HG02642 (cell line): ENCODE measurements around the gene PML.
"Not testable (repeated sequence)": the region's sequence is repeated elsewhere in the genome, so short reads cannot be mapped to it uniquely, and the experiment has no call there.

Source experiments
- ATAC-seq: cut with Tn5 transposase; IDR thresholded peaks from one replicate; pipeline ENCODE4 v1.9.1; 2021; ENCODE audit warnings: mild to moderate bottlenecking; ENCODE audit not compliant: unreplicated experiment, poor library complexity

The PML gene

DNA sequence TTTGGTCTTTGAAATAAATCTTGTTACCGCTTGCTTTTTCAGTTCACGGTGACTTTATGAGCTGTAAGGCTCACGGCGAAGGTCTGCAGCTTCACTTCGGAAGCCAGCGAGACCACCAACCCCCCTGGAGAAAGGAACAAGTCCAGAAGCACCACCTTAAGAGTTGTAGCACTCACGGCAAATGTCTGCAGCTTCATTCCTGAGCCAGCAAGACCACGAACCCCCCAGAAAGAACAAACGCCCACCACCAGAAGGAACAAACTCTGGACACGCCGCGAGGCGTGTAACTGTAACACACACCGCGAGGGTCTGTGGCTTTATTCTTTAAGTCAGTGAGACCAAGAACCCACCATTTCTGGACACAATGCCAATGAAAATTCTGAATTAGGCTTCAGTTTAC is 59.0 kb downstream of the PML start:
- no peak for ATAC-seq

- ATAC-seq, result no peak
These were observed 59.5 kb downstream of the PML start for GRCh38 chr15:74053941-74054529.

DNA sequence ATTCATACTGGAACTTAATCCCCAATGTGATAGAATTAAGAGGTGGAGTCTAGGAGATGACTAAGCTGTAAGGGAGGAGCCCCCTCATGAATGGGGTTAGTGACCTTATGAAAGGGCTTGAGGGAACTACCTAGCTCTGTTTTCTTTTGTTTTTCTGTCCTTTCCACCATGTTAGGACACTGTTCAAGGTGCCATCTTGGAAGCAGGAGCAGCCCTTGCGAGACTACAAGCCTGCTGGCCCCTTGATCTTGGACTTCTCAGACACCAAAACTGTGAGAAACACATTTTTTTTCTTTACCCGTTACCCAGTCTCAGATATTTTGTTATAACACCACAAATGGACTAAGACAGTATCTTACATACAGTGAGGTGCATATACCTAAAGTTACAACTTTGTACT is 61.3 kb downstream of the PML start:
- ATAC-seq, result no peak

DNA sequence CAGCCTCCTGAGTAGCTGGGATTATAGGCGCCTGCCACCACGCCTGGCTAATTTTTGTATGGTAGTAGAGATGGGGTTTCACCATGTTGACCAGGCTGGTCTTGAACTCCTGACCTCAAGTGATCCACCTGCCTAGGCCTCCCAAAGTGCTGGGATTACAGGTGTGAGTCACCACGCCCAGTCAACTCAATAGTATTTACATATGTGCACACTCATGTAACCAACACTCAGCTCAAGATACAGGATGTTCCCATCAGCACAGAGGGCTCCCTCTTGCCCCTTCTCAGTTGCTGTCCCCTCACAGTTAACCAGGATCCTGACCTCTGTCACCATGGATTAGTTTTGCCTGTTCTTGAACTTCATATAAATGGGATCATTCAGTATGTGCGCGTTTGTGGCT is 61.8 kb downstream of the PML start:
- ATAC-seq, result not testable (repeated sequence)

GRCh38 chr15:74059050-74059833 is 64.7 kb downstream of the PML start:
- ATAC-seq, result not testable (repeated sequence)

DNA sequence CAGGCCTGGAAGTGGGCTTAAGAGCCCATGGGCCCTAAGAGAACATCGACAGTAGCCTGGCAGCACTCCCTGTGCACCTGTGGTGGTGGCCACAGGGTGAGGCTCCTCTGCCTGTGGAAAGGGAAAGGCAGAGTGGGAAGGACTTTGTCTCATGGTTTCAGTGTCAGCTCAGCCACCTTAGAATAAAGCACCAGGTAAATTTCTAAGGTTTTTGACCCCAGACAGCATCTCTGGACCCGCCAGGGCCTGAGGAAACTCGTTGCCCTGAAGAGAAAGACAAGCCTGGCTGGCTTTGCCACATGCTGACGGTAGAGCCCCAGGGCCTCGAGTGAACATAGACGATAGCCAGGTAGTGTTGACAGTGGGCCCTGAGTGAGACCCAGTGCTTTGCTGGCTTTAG is 65.7 kb downstream of the PML start:
- no peak for ATAC-seq

DNA sequence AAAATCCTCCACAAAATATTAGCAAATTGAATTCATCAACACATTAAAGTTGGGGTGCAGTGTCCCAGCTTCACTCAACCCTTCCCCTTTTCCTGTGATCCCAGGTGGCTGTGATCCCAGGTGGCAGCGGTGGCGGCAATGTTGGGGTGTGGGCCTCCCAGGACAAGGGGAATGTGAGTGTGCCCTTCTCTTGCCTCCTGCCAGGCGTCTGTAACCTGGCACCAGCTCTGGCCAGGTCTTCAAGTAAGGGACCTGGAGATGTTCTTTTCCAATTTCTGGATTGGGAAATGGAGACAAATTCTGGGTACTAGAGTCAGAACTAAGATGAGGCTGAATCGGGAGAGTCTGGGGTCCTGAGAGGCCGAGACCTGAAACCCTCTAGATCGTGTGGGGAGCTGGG is 67.7 kb downstream of the PML start:
- no peak for ATAC-seq

DNA sequence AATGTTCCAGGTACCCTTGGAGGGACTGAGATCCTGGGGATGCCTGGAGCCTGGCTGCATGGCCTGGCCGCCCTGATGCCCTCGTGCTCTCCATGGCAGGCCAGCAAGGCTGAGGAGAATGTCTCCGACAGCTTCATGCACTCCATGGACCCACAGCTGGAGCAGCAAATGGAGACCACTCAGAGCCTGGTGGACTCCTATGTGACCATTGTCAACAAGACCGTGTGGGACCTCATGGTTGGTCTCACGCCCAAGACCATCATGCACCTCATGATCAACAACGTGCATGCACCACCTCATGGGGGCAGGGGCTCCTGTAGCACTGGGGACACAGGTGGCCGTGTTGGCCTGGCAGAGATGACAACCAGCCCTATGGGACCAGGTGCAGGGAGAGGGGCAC is 68.2 kb downstream of the PML start:
- no peak for ATAC-seq

GRCh38 chr15:74063425-74064146 is 69.1 kb downstream of the PML start:
- not testable (repeated sequence) for ATAC-seq

GRCh38 chr15:74064183-74064582 is 69.7 kb downstream of the PML start:
- not testable (repeated sequence) for ATAC-seq

DNA sequence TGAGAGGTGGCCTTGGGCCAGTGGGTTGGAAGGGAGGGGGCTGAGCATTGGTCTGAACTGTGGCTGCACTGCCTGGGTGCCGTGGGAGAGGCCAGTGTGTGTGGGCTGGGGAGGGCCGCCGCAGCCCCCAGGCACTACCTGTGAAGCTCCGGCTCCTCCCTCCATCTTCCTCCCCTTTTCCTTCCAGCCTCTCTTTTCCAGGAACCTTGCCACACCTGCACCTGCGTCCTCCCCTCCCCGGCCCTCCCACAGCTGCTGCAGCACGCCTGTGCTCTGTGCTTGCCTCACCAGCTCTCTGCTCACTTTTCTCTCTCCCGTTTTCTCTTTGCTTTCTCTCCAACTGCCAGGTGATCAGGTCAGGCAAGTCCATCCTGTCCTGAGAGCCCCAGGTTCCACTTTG is 70.3 kb downstream of the PML start:
- not testable (repeated sequence) for ATAC-seq

- peak; percentile 77 for ATAC-seq
These were observed 71.3 kb downstream of the PML start for GRCh38 chr15:74065684-74066411.

GRCh38 chr15:74071645-74072044 is 77.1 kb downstream of the PML start:
- not testable (repeated sequence) for ATAC-seq

GRCh38 chr15:74072132-74072531 is 77.6 kb downstream of the PML start:
- ATAC-seq, result not testable (repeated sequence)

DNA sequence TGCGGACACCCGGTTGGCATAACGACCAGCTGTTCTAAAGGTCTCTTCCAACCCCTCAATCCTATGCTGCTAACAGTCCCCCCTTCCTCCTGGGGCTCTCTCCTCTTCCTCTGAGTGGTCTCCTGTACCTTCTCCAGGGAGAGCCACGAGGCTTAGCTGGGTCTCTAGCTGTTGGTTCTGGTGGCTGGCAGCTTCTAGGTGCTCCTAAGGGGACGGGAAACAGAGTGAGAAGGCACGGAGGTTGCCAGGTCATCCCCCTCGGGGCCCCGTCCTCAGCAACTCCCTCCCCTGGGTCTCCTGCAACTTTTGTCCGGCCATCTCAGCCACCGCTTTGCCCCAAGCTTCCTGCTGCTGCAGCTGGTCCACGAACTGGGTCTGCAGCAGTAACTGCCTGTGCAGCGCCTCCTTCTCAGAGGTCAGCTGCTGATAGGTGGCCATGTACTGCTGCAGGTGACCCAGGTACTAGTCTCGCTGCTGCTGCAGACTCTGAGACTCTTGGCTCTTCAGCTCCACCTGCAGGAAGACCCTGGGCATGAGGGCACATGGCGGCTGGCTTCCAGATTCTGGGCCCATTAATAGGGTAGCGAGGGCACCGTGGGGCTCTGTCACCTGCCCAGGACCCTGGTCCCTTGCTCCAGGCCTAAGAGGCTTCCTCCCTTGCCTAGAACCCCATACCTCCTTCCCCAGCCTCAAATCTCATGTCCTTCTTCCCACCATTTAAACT is 78.3 kb downstream of the PML start:
- ATAC-seq, result not testable (repeated sequence)

DNA sequence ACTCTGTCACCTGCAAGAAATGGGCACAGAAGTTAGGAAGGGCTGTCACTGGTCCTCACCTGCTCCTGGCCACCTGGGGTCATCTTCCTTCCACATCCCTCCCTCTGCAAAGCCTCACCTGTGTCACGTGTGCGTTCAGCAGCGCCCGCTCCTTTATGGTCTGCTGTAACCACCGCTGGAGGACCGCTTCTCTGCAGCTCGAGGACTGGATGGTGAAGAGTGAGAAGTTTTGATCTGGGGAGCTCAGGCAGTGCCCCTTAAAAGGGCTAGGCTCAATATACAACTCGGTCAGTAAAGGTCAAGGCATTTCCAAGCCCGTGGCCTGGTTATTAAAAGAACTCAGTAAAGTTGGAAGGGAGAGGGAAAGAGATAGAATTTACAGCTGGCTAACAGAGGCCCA is 81.3 kb downstream of the PML start:
- ATAC-seq, result not testable (repeated sequence)

GRCh38 chr15:74082450-74082849 is 87.9 kb downstream of the PML start, which contains the start of gene GOLGA6A:
TSS of gene GOLGA6A (minus strand) at chr15:74082550. CDS start at chr15:74082509, 41 bp downstream.
- ATAC-seq, result not testable (repeated sequence)

- not testable (repeated sequence) for ATAC-seq
These were observed 100.1 kb downstream of the PML start for GRCh38 chr15:74094567-74094966.

DNA sequence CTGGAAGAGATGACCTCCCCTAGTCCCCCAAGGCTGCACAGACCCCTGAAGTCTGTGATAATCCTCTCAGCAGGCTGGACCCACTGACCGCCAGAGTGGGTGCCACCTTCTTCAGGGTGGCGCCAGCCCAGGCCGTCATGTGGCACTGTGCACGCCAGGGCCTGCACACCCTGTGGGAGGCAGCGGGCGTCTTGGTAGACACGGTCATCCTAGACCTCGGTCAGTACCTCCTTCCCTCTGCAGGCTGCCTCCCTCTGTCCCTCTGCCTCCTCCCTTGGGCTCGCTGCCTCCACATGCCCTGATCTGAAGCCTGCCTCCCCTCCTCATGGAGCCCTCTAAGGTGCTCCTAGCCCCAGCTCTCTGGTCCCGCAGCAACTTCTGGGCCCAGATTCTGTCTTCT is 101.1 kb downstream of the PML start:
- ATAC-seq, result not testable (repeated sequence)
